ENCODE measurements around the gene BLACAT1. TPM values are rescaled to one million over a fixed set of nuclear protein-coding genes. Genes with fewer than 3 reads are reported as not detected.

BLACAT1 gene
- total and polyA plus RNA-seq, 9 of the 15 experiments (the other 6 are each of a cell fraction or from before 2014, with no cell fraction given) = 0.10 to 5.9 (median 0.73) TPM

DNA sequence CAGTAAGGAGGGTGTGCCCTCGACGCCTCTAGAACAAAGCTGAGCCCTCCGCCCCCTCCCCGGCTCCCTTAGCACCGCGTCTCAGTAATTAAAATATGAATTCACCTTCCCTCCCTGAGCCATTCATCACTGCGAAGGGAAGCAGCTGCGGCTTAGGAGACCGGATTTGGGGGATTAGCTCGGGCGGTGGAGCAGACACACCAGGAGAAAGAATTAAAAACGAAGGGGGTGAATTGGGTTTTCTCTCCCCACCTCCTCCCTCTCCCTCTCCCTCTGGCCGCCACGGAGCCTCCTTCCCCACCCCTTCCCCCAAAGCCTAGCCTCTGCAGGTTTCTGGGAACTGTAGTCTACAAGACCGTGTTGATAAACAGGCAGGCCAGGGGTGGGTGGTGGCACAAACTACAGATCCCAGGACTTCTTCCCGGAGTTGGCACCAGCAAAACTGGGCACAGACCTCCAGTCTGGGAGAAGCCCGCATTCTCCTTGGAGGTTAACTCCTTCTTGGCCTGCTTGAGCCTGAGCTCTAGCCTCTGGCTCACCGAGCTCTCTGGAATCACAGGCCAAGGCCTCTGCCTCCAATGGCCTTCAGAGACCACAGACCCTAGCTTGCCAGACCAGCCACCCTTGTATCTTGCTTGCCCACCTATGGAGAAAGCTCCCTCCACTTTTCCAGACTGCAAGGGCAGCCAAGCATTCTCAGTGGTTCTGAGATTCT is 10.8 kb downstream of the BLACAT1 start (continued):
- TF ChIP-seq, protein P1, sequence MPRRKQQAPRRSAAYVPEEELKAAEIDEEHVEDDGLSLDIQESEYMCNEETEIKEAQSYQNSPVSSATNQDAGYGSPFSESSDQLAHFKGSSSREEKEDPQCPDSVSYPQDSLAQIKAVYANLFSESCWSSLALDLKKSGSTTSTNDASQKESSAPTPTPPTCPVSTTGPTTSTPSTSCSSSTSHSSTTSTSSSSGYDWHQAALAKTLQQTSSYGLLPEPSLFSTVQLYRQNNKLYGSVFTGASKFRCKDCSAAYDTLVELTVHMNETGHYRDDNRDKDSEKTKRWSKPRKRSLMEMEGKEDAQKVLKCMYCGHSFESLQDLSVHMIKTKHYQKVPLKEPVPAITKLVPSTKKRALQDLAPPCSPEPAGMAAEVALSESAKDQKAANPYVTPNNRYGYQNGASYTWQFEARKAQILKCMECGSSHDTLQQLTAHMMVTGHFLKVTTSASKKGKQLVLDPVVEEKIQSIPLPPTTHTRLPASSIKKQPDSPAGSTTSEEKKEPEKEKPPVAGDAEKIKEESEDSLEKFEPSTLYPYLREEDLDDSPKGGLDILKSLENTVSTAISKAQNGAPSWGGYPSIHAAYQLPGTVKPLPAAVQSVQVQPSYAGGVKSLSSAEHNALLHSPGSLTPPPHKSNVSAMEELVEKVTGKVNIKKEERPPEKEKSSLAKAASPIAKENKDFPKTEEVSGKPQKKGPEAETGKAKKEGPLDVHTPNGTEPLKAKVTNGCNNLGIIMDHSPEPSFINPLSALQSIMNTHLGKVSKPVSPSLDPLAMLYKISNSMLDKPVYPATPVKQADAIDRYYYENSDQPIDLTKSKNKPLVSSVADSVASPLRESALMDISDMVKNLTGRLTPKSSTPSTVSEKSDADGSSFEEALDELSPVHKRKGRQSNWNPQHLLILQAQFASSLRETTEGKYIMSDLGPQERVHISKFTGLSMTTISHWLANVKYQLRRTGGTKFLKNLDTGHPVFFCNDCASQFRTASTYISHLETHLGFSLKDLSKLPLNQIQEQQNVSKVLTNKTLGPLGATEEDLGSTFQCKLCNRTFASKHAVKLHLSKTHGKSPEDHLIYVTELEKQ (CRISPR knock-in tag; IDR thresholded peaks at IDR 0.05) = no peak
- no peak for TF ChIP-seq BRF1 (IDR thresholded peaks at IDR 0.05; ENCODE audit: borderline replicate concordance, extremely low read depth, insufficient read length)
- TF ChIP-seq YBX1 (IDR thresholded peaks at IDR 0.05) = no peak
- TF ChIP-seq ESRRA (IDR thresholded peaks at IDR 0.05; ENCODE audit: borderline replicate concordance, low read depth) = no peak
- TF ChIP-seq ZNF311 (CRISPR knock-in tag; IDR thresholded peaks at IDR 0.05) = no peak
- TF ChIP-seq BMI1 (IDR thresholded peaks at IDR 0.05; ENCODE audit: low read length) = no peak
- TF ChIP-seq ZBTB17 (CRISPR knock-in tag; IDR thresholded peaks at IDR 0.05) = no peak
- no peak for TF ChIP-seq MTF1 (CRISPR knock-in tag; IDR thresholded peaks at IDR 0.05; ENCODE audit: borderline replicate concordance)
- no peak for TF ChIP-seq CLOCK (CRISPR knock-in tag; IDR thresholded peaks at IDR 0.05; ENCODE audit: borderline replicate concordance)
- no peak for TF ChIP-seq SLC30A9 (CRISPR knock-in tag; IDR thresholded peaks at IDR 0.05)
- no peak for TF ChIP-seq ATF2 (CRISPR knock-in tag; IDR thresholded peaks at IDR 0.05)
- TF ChIP-seq FOXK2 (conservative IDR thresholded peaks at IDR 0.05 in 1 of 2, IDR thresholded peaks at IDR 0.05 in 1 of 2; ENCODE audit: low read depth in 2 of 2) = peak; percentile 67 to 72; a peak in 3 of 4 replicates
- no peak for TF ChIP-seq ZNF197 (CRISPR knock-in tag; IDR thresholded peaks at IDR 0.05; ENCODE audit: low read depth)
- no peak for TF ChIP-seq DDX20 (tag; IDR thresholded peaks at IDR 0.05; ENCODE audit: low read depth)
- no peak for TF ChIP-seq TSC22D4 (tag; IDR thresholded peaks at IDR 0.05)
- no peak for TF ChIP-seq NR4A1 (CRISPR knock-in tag; IDR thresholded peaks at IDR 0.05)
- TF ChIP-seq NR4A1 (tag; IDR thresholded peaks at IDR 0.05) = no peak
- no peak for TF ChIP-seq CEBPG (CRISPR knock-in tag; IDR thresholded peaks at IDR 0.05)
- no peak for TF ChIP-seq CEBPG (tag; conservative IDR thresholded peaks at IDR 0.05 in 1 of 2, IDR thresholded peaks at IDR 0.05 in 1 of 2)
- no peak for TF ChIP-seq ZNF124 (CRISPR knock-in tag; IDR thresholded peaks at IDR 0.05)
- TF ChIP-seq CBX3 (IDR thresholded peaks at IDR 0.05; ENCODE audit: borderline replicate concordance in 1 of 2, low read length in 2 of 2) = no peak
- TF ChIP-seq COPS2 (conservative IDR thresholded peaks at IDR 0.05) = no peak
